ENCODE results near the gene ZNF607. TPM values are rescaled to one million over a fixed set of nuclear protein-coding genes. Genes with fewer than 3 reads are reported as not detected.
A peak's percentile ranks its signal among the peaks of the same experiment; 100 is the strongest.
"Not testable (repeated sequence)": the region's sequence is repeated elsewhere in the genome, so short reads cannot be mapped to it uniquely, and the experiment has no call there.

ZNF607 gene
- total RNA-seq = 1 to 10 TPM; 7.1 to 8.8 TPM
- polyA plus RNA-seq = 7.7 TPM

- H3K27me3 Mint-ChIP-seq = no peaks in the 10 kb centered on the region
These were observed at the start of gene ZNF607 for GRCh38 chr19:37719111-37719926. Gene ZNF607, minus strand, starts transcription at chr19:37719761. Its CDS starts 8,143 bp downstream, at chr19:37711618.

DNA sequence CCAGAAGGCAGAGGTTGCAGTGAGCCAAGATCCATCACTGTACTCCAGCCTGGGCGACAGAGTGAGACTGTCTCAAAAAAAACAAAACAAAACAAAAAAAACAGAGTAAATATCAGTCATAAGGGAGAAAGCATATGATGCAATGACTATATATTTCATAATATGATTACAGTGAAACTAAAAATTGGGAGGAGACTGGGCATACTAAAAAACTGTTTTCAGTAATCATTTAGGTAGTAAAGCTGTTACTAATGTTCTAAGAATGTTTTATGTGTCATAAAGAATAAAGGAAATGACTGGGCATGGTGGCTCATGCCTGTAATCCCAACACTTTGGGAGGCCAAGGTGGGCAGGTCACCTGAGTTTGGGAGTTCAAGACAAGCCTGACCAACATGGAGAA is 43.9 kb upstream of the ZNF607 start:
- peaks cover 38 to 63% (median 53%) of the 10 kb centered on the region in 3 donors for H3K36me3 Mint-ChIP-seq
- CTCF ChIA-PET = no interaction called here
- no peak overlapping the region for H3K27ac Mint-ChIP-seq

More at GRCh38 chr19:37719111-37719926, at the start of gene ZNF607:
- Histone ChIP-seq H3K27me3 (ENCODE audit: insufficient read depth, low read length, poor library complexity, severe bottlenecking) (no peaks in the 10 kb centered on the region), H3K4me1 (ENCODE audit: insufficient read depth, low read length) (peaks cover 16% of the 10 kb centered on the region), H3K36me3 (ENCODE audit: insufficient read depth, low read length) (no peaks in the 10 kb centered on the region), H3K9me3 (ENCODE audit: low read length) (no peaks in the 10 kb centered on the region), H3K4me3 (ENCODE audit: low read length) (peak within 1 kb of the TSS; percentile 87), H3K27ac (ENCODE audit: low read depth, low read length) (peak within 1 kb of the TSS; percentile 70)
- peak; percentile 66 to 88 (median 75) for DNase-seq
- ChIA-PET POLR2A (interaction anchor here (0.6 kb wide), 1 partner anchor 131 kb away, joined by 4 read pairs; no protein-coding TSS in a partner anchor), CTCF (interaction anchor here (1.5 kb wide), 1 partner anchor 27 kb away, joined by 5 read pairs; no protein-coding TSS in a partner anchor)
- Mint-ChIP-seq H3K4me3 (peak within 1 kb of the TSS; percentile 86 to 98 (median 91)), H3K27ac (peak within 1 kb of the TSS; percentile 62 to 98 (median 94)), H3K36me3 (peaks cover 5 to 23% (median 11%) of the 10 kb centered on the region in 3 donors), H3K9me3 (peaks cover 0 to 29% (median 0%) of the 10 kb centered on the region in 5 donors), H3K4me1 (peaks cover 17 to 28% (median 24%) of the 10 kb centered on the region in 3 donors)

GRCh38 chr19:37757683-37758082 is 38.1 kb upstream of the ZNF607 start:
- POLR2A ChIA-PET; H3K27ac ChIP-seq (ENCODE audit: low read depth, low read length); H3K4me1 Mint-ChIP-seq; H3K4me3 Mint-ChIP-seq; CTCF ChIA-PET; H3K9me3 ChIP-seq (ENCODE audit: low read length); H3K27ac Mint-ChIP-seq; H3K4me1 ChIP-seq (ENCODE audit: insufficient read depth, low read length); H3K27me3 Mint-ChIP-seq; H3K27me3 ChIP-seq (ENCODE audit: insufficient read depth, low read length, poor library complexity, severe bottlenecking); H3K4me3 ChIP-seq (ENCODE audit: low read length); DNase-seq: not testable (repeated sequence)
- Mint-ChIP-seq H3K9me3 (peaks cover 0 to 25% (median 3%) of the 10 kb centered on the region in 5 donors), H3K36me3 (peaks cover 34 to 61% (median 57%) of the 10 kb centered on the region in 3 donors)
- H3K36me3 ChIP-seq (ENCODE audit: insufficient read depth, low read length) = peaks cover 12% of the 10 kb centered on the region

More for the DNA sequence above, 43.9 kb upstream of the ZNF607 start:
- no peaks in the 10 kb centered on the region for H3K27me3 Mint-ChIP-seq
- Histone ChIP-seq H3K27ac (ENCODE audit: low read depth, low read length) (no peak overlapping the region), H3K9me3 (ENCODE audit: low read length) (no peaks in the 10 kb centered on the region), H3K4me1 (ENCODE audit: insufficient read depth, low read length) (no peaks in the 10 kb centered on the region), H3K27me3 (ENCODE audit: insufficient read depth, low read length, poor library complexity, severe bottlenecking) (no peaks in the 10 kb centered on the region), H3K4me3 (ENCODE audit: low read length) (no peak overlapping the region), H3K36me3 (ENCODE audit: insufficient read depth, low read length) (peaks cover 18% of the 10 kb centered on the region)
- H3K4me1 Mint-ChIP-seq = no peaks in the 10 kb centered on the region
- POLR2A ChIA-PET = no interaction called here
- no peak for DNase-seq
- H3K9me3 Mint-ChIP-seq = peaks cover 0 to 8% (median 0%) of the 10 kb centered on the region in 5 donors
- H3K4me3 Mint-ChIP-seq = no peak overlapping the region

- H3K4me3 Mint-ChIP-seq = no peak overlapping the region
- Histone ChIP-seq H3K9me3 (ENCODE audit: low read length) (peaks cover 44% of the 10 kb centered on the region), H3K27me3 (ENCODE audit: insufficient read depth, low read length, poor library complexity, severe bottlenecking) (no peaks in the 10 kb centered on the region), H3K27ac (ENCODE audit: low read depth, low read length) (no peak overlapping the region), H3K4me3 (ENCODE audit: low read length) (no peak overlapping the region), H3K4me1 (ENCODE audit: insufficient read depth, low read length) (no peaks in the 10 kb centered on the region), H3K36me3 (ENCODE audit: insufficient read depth, low read length) (peaks cover 23% of the 10 kb centered on the region)
- ChIA-PET CTCF (no interaction called here), POLR2A (no interaction called here)
- H3K36me3 Mint-ChIP-seq = peaks cover 41 to 87% (median 81%) of the 10 kb centered on the region in 3 donors
- H3K27me3 Mint-ChIP-seq = no peaks in the 10 kb centered on the region
- no peak for DNase-seq
- H3K27ac Mint-ChIP-seq = no peak overlapping the region
- peaks cover 57 to 95% (median 82%) of the 10 kb centered on the region in 5 donors for H3K9me3 Mint-ChIP-seq
- H3K4me1 Mint-ChIP-seq = no peaks in the 10 kb centered on the region
These were observed 18.8 kb upstream of the ZNF607 start for GRCh38 chr19:37738371-37738770.

DNA sequence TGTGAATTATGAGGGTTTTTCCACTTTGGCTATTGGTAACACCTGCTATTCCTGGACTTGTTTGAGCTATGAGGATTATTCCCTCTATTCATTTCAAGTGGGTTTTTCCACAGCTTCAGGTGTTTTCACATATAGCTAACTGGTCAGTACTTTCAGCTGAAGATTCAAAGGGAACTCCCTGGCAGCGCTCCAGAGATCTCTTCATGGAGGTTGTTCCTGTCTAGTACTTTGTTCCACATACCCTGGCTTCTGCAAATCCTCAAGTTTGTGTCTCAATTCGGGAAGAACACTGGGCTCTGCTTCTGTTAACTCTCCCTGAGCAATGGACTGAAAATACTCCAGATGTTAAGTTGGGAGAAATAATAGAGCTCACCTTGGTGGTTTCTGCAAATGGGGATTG is 5.6 kb upstream of the ZNF607 start:
- Histone ChIP-seq H3K9me3 (ENCODE audit: low read length) (no peaks in the 10 kb centered on the region), H3K27ac (ENCODE audit: low read depth, low read length) (no peak overlapping the region), H3K4me3 (ENCODE audit: low read length) (no peak overlapping the region), H3K4me1 (ENCODE audit: insufficient read depth, low read length) (no peaks in the 10 kb centered on the region), H3K27me3 (ENCODE audit: insufficient read depth, low read length, poor library complexity, severe bottlenecking) (no peaks in the 10 kb centered on the region), H3K36me3 (ENCODE audit: insufficient read depth, low read length) (no peaks in the 10 kb centered on the region)
- Mint-ChIP-seq H3K27me3 (no peaks in the 10 kb centered on the region), H3K4me3 (no peak overlapping the region), H3K36me3 (peaks cover 1 to 19% (median 2%) of the 10 kb centered on the region in 3 donors), H3K9me3 (peaks cover 0 to 28% (median 8%) of the 10 kb centered on the region in 5 donors), H3K27ac (no peak overlapping the region), H3K4me1 (no peaks in the 10 kb centered on the region)
- CTCF ChIA-PET = no interaction called here
- POLR2A ChIA-PET = no interaction called here
- no peak for DNase-seq

DNA sequence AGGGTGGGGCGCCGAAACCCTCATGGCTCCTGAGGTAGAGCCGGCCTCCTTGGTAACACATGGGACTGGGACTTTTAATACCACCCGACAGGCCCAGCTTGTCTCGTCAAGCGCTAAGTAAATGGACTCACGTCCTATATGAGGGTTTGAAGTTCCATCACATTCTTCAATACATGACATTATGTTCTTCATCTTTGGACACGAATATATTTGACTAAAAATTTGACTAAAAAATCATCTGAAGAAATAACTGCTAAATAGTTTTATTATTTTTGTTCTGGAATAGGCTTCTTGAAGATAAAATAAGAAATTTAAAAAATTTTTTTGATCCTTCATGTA is 335 bp upstream of the ZNF607 start:
- peaks cover 16% of the 10 kb centered on the region for H3K4me1 ChIP-seq (ENCODE audit: insufficient read depth, low read length)
- no peaks in the 10 kb centered on the region for H3K27me3 ChIP-seq (ENCODE audit: insufficient read depth, low read length, poor library complexity, severe bottlenecking)
- Mint-ChIP-seq H3K36me3 (peaks cover 5 to 18% (median 11%) of the 10 kb centered on the region in 3 donors), H3K4me1 (peaks cover 17 to 28% (median 24%) of the 10 kb centered on the region in 3 donors), H3K27me3 (no peaks in the 10 kb centered on the region), H3K9me3 (peaks cover 0 to 32% (median 0%) of the 10 kb centered on the region in 5 donors), H3K4me3 (peak overlapping the region; percentile 86 to 98 (median 91)), H3K27ac (peak overlapping the region; percentile 62 to 98 (median 90))
- no peaks in the 10 kb centered on the region for H3K9me3 ChIP-seq (ENCODE audit: low read length)
- peak overlapping the region; percentile 70 for H3K27ac ChIP-seq (ENCODE audit: low read depth, low read length)
- DNase-seq = no peak
- CTCF ChIA-PET = interaction anchor here (1.5 kb wide), 1 partner anchor 28 kb away, joined by 5 read pairs; no protein-coding TSS in a partner anchor
- no peaks in the 10 kb centered on the region for H3K36me3 ChIP-seq (ENCODE audit: insufficient read depth, low read length)
- POLR2A ChIA-PET = no interaction called here
- peak overlapping the region; percentile 87 for H3K4me3 ChIP-seq (ENCODE audit: low read length)

GRCh38 chr19:37718304-37718703 is 1.3 kb downstream of the ZNF607 start:
- Histone ChIP-seq H3K27me3 (ENCODE audit: insufficient read depth, low read length, poor library complexity, severe bottlenecking) (no peaks in the 10 kb centered on the region), H3K27ac (ENCODE audit: low read depth, low read length) (no peak overlapping the region), H3K4me1 (ENCODE audit: insufficient read depth, low read length) (peaks cover 16% of the 10 kb centered on the region), H3K9me3 (ENCODE audit: low read length) (no peaks in the 10 kb centered on the region), H3K36me3 (ENCODE audit: insufficient read depth, low read length) (no peaks in the 10 kb centered on the region), H3K4me3 (ENCODE audit: low read length) (no peak overlapping the region)
- peak in 1 of 5 donors; percentile 0 for DNase-seq
- POLR2A ChIA-PET = interaction anchor here (0.6 kb wide), 1 partner anchor 130 kb away, joined by 4 read pairs; no protein-coding TSS in a partner anchor
- peak overlapping the region in 7 of 8 donors; percentile 61 to 98 (median 93) for H3K27ac Mint-ChIP-seq
- CTCF ChIA-PET = no interaction called here
- peak overlapping the region; percentile 86 to 98 (median 91) for H3K4me3 Mint-ChIP-seq
- H3K9me3 Mint-ChIP-seq = peaks cover 0 to 22% (median 0%) of the 10 kb centered on the region in 5 donors
- H3K27me3 Mint-ChIP-seq = no peaks in the 10 kb centered on the region
- H3K36me3 Mint-ChIP-seq = peaks cover 5 to 26% (median 11%) of the 10 kb centered on the region in 3 donors
- peaks cover 17 to 28% (median 24%) of the 10 kb centered on the region in 3 donors for H3K4me1 Mint-ChIP-seq

- Mint-ChIP-seq H3K27me3 (no peaks in the 10 kb centered on the region), H3K27ac (no peak overlapping the region), H3K4me3 (no peak overlapping the region), H3K4me1 (peaks cover 20 to 33% (median 24%) of the 10 kb centered on the region in 3 donors), H3K9me3 (peaks cover 0 to 34% (median 6%) of the 10 kb centered on the region in 5 donors), H3K36me3 (peaks cover 16 to 39% (median 31%) of the 10 kb centered on the region in 3 donors)
- H3K27me3 ChIP-seq (ENCODE audit: insufficient read depth, low read length, poor library complexity, severe bottlenecking) = no peaks in the 10 kb centered on the region
- ChIA-PET POLR2A (no interaction called here), CTCF (no interaction called here)
- peaks cover 16% of the 10 kb centered on the region for H3K4me1 ChIP-seq (ENCODE audit: insufficient read depth, low read length)
- H3K9me3 ChIP-seq (ENCODE audit: low read length) = peaks cover 2% of the 10 kb centered on the region
- no peak overlapping the region for H3K27ac ChIP-seq (ENCODE audit: low read depth, low read length)
- no peak for DNase-seq
- H3K4me3 ChIP-seq (ENCODE audit: low read length) = no peak overlapping the region
- H3K36me3 ChIP-seq (ENCODE audit: insufficient read depth, low read length) = no peaks in the 10 kb centered on the region
These were observed 3.4 kb downstream of the ZNF607 start for GRCh38 chr19:37716140-37716539.

All from CD8-positive, alpha-beta memory T cell (primary cell).